Posterior vena cava (tissue), 2 donors: ENCODE results near the gene AQP5. TPM values are rescaled to one million over a fixed set of nuclear protein-coding genes. Genes with fewer than 3 reads are reported as not detected.
A peak's percentile ranks its signal among the peaks of the same experiment; 100 is the strongest.

Source experiments
- DNase-seq: peaks from one replicate; pipeline ENCODE4 v3.0.0-alpha.2; 2020; ENCODE audit warnings: low spot score
- intact Hi-C, 2 donors: fragments of 100-400 bp; cut with DNase I; formaldehyde crosslinking; loops; one replicate each; pipeline versions ENCODE4 v1.14.1 to v1.14.2; 2022 to 2023
- long read RNA-seq, 2 donors: library from polyadenylated mRNA; unstranded; transcript quantifications; one replicate each; pipeline ENCODE4 v2.0.0, GENCODE V29; 2020 to 2021
- total RNA-seq, 2 donors: library from RNA; stranded (reverse); fragmentation: NEBNext Ultra II Directional; extraction: Animal tissue kit (Norgen Biotek cat#: 25700); gene quantifications; one replicate each; pipeline ENCODE4 v1.2.1, GENCODE V29; 2021
- donor health status: DM: yes; HTN: yes; CAD: no.
- donor health status: DM: yes; HTN: yes; CAD: no.

The AQP5 gene
- total RNA-seq: not detected
- long read RNA-seq, donor 1: 0 reads
- long read RNA-seq, donor 2: 0 reads

GRCh38 chr12:49961111-49961922, at the start of gene AQP5:
AQP5 (plus strand) TSS chr12:49961872; CDS start chr12:49962018, 146 bp downstream.
- intact Hi-C loops: loop anchor here in 1 of 2 donors (1.0 kb wide), 1 partner anchor 91 kb away; no protein-coding TSS in a partner anchor

GRCh38 chr12:49912345-49913255, 49.1 kb upstream of the AQP5 start:
- intact Hi-C loops: no loop called here
- peak; percentile 70 for DNase-seq

More at GRCh38 chr12:49961111-49961922, at the start of gene AQP5:
- DNase-seq: no peak

- intact Hi-C loops: no loop called here
- peak; percentile 65 for DNase-seq
Measured at GRCh38 chr12:49916129-49916919, 45.3 kb upstream of the AQP5 start.

- DNase-seq: peak; percentile 53
- intact Hi-C loops: no loop called here
Measured at GRCh38 chr12:49917166-49917787, 44.4 kb upstream of the AQP5 start.

GRCh38 chr12:49917788-49918173, 43.9 kb upstream of the AQP5 start:
- DNase-seq: peak; percentile 29

GRCh38 chr12:49920241-49920914, 41.3 kb upstream of the AQP5 start:
- DNase-seq: peak; percentile 79
- intact Hi-C loops: no loop called here

More at GRCh38 chr12:49917788-49918173, 43.9 kb upstream of the AQP5 start:
- intact Hi-C loops: no loop called here

GRCh38 chr12:49920915-49921286, 40.8 kb upstream of the AQP5 start:
- intact Hi-C loops: no loop called here
- DNase-seq: peak; percentile 20

GRCh38 chr12:49921299-49921698, 40.4 kb upstream of the AQP5 start:
- DNase-seq: no peak
- intact Hi-C loops: no loop called here

GRCh38 chr12:49921936-49922335, 39.7 kb upstream of the AQP5 start:
- DNase-seq: peak; percentile 68
- intact Hi-C loops: no loop called here

GRCh38 chr12:49922349-49923034, 39.2 kb upstream of the AQP5 start:
- peak; percentile 81 for DNase-seq
- intact Hi-C loops: no loop called here

GRCh38 chr12:49923035-49923644, 38.5 kb upstream of the AQP5 start:
- DNase-seq: peak; percentile 87
- intact Hi-C loops: no loop called here

GRCh38 chr12:49923880-49924556, 37.7 kb upstream of the AQP5 start:
- DNase-seq: peak; percentile 83

GRCh38 chr12:49924628-49925246, 36.9 kb upstream of the AQP5 start:
- DNase-seq: peak; percentile 59

More at GRCh38 chr12:49923880-49924556, 37.7 kb upstream of the AQP5 start:
- intact Hi-C loops: no loop called here

GRCh38 chr12:49925433-49926204, 36.1 kb upstream of the AQP5 start:
- DNase-seq: peak; percentile 35
- intact Hi-C loops: no loop called here

More at GRCh38 chr12:49924628-49925246, 36.9 kb upstream of the AQP5 start:
- intact Hi-C loops: no loop called here

- no peak for DNase-seq
- intact Hi-C loops: no loop called here
Measured at GRCh38 chr12:49928471-49928870, 33.2 kb upstream of the AQP5 start.
